Naive thymus-derived CD8-positive, alpha-beta T cell (primary cell): ENCODE results near the gene COL25A1. TPM values are rescaled to one million over a fixed set of nuclear protein-coding genes. Genes with fewer than 3 reads are reported as not detected.

Experiments used
- ATAC-seq, 2 donors: fragments of 150-1000 bp; cut with Tn5 transposase in 1 of 2; sonication (Bioruptor Pico), chemical (Tn5 transposase) in 1 of 2; 1 replicate in 1 of 2; 2 replicates in 1 of 2; pipeline ENCODE4 v1.10.0; 2021; ENCODE audit warnings: mild to moderate bottlenecking in 2 of 2, moderate library complexity in 2 of 2
- POLR2A ChIA-PET: fragments of 350-600 bp; sonication (Branson Sonifier 250); formaldehyde crosslinking; loops from one replicate; lab custom pipeline; 2021; ENCODE audit warnings: antibody characterized with exemption; lab: Charles Lee
- DNase-seq, 10 donors: peaks; one replicate each; pipeline versions ENCODE4 v3.0.0 to v3.0.0-alpha.2; 2020 to 2022
- H3K27ac Mint-ChIP-seq, 10 donors: one replicate each; pipeline ENCODE4 v1.8.0; 2020 to 2022; ENCODE audit warnings: mild to moderate bottlenecking in 10 of 10, mixed read lengths in 10 of 10, moderate library complexity in 4 of 10, inconsistent platforms in 1 of 10
- H3K27me3 Mint-ChIP-seq, 5 donors: one replicate each; pipeline ENCODE4 v1.8.0; 2021 to 2022; ENCODE audit warnings: mixed read lengths in 5 of 5
- H3K36me3 Mint-ChIP-seq, 3 donors: one replicate each; pipeline ENCODE4 v1.8.0; 2020 to 2022; ENCODE audit warnings: mixed read lengths in 3 of 3, mild to moderate bottlenecking in 2 of 3, inconsistent platforms in 1 of 3
- H3K4me1 Mint-ChIP-seq, 4 donors: one replicate each; pipeline ENCODE4 v1.8.0; 2021 to 2022; ENCODE audit warnings: mixed read lengths in 4 of 4
- H3K4me3 Mint-ChIP-seq, 10 donors: one replicate each; pipeline ENCODE4 v1.8.0; 2020 to 2022; ENCODE audit warnings: mild to moderate bottlenecking in 10 of 10, mixed read lengths in 10 of 10, moderate library complexity in 6 of 10, inconsistent platforms in 1 of 10
- H3K9me3 Mint-ChIP-seq, 9 donors: one replicate each; pipeline ENCODE4 v1.8.0; 2020 to 2022; ENCODE audit warnings: mixed read lengths in 9 of 9, mild to moderate bottlenecking in 3 of 9, inconsistent platforms in 1 of 9, moderate library complexity in 1 of 9
- polyA plus RNA-seq, 3 donors: library from polyadenylated mRNA; unstranded; fragments of 300-500 nt; fragmentation: Illumina TruSeq; gene quantifications; one replicate each; pipeline ENCODE4 v1.2.3, GENCODE V29; 2021
- total RNA-seq, 8 experiments: library from RNA in 2 of 8; stranded (reverse) in 2 of 8; gene quantifications; one replicate each; pipeline ENCODE4 v1.2.3 and lab custom pipeline; 2021 to 2026

Gene COL25A1
- total and polyA plus RNA-seq, 5 experiments from 2014 or later: 0.10 to 1.2 TPM; not detected in 3

- Mint-ChIP-seq H3K27ac (peak overlapping the region in 1 of 10 donors; percentile 11), H3K9me3 (peaks cover 0 to 32% (median 15%) of the 10 kb centered on the region in 9 donors), H3K27me3 (peaks cover 7 to 26% (median 13%) of the 10 kb centered on the region in 5 donors), H3K4me1 (no peaks in the 10 kb centered on the region), H3K4me3 (no peak overlapping the region), H3K36me3 (peaks cover 0 to 23% (median 9%) of the 10 kb centered on the region in 3 donors)
- POLR2A ChIA-PET: no interaction called here
- ATAC-seq: no peak
- no peak for DNase-seq
Observed at GRCh38 chr4:109313168-109314133, 11.0 kb upstream of the COL25A1 start.

- peaks cover 9 to 52% (median 38%) of the 10 kb centered on the region in 5 donors for H3K27me3 Mint-ChIP-seq
- no peaks in the 10 kb centered on the region for H3K9me3 Mint-ChIP-seq
- POLR2A ChIA-PET: no interaction called here
- H3K27ac Mint-ChIP-seq: peak overlapping the region in 4 of 10 donors; percentile 0 to 77 (median 38)
- ATAC-seq (peak; percentile 40 to 41), DNase-seq (peak in 1 of 10 donors; percentile 19)
- H3K4me3 Mint-ChIP-seq: peak overlapping the region; percentile 78 to 93 (median 86)
- H3K4me1 Mint-ChIP-seq: peaks cover 18 to 28% (median 21%) of the 10 kb centered on the region in 4 donors
- peaks cover 0 to 2% (median 0%) of the 10 kb centered on the region in 3 donors for H3K36me3 Mint-ChIP-seq
Observed at GRCh38 chr4:109303140-109303496, 660 bp upstream of the COL25A1 start.

GRCh38 chr4:109301651-109302360 lies 652 bp downstream of the COL25A1 start:
- DNase-seq (peak in 1 of 10 donors; percentile 3), ATAC-seq (no peak)
- peaks cover 18 to 28% (median 21%) of the 10 kb centered on the region in 4 donors for H3K4me1 Mint-ChIP-seq
- peak overlapping the region; percentile 78 to 93 (median 86) for H3K4me3 Mint-ChIP-seq
- POLR2A ChIA-PET: no interaction called here
- peaks cover 0 to 2% (median 0%) of the 10 kb centered on the region in 3 donors for H3K36me3 Mint-ChIP-seq
- peak overlapping the region in 2 of 10 donors; percentile 22 to 57 for H3K27ac Mint-ChIP-seq
- H3K27me3 Mint-ChIP-seq: peaks cover 13 to 58% (median 36%) of the 10 kb centered on the region in 5 donors
- H3K9me3 Mint-ChIP-seq: no peaks in the 10 kb centered on the region

GRCh38 chr4:109298279-109299010 lies 4.0 kb downstream of the COL25A1 start:
- no peak overlapping the region for H3K4me3 Mint-ChIP-seq
- ATAC-seq (no peak), DNase-seq (no peak)
- H3K36me3 Mint-ChIP-seq: peaks cover 0 to 2% (median 0%) of the 10 kb centered on the region in 3 donors
- H3K4me1 Mint-ChIP-seq: peaks cover 15 to 27% (median 18%) of the 10 kb centered on the region in 4 donors
- POLR2A ChIA-PET: no interaction called here
- no peaks in the 10 kb centered on the region for H3K9me3 Mint-ChIP-seq
- H3K27ac Mint-ChIP-seq: peak overlapping the region in 1 of 10 donors; percentile 31
- peaks cover 26 to 74% (median 54%) of the 10 kb centered on the region in 5 donors for H3K27me3 Mint-ChIP-seq

GRCh38 chr4:109296527-109296926 lies 5.9 kb downstream of the COL25A1 start:
- Mint-ChIP-seq H3K4me3 (no peak overlapping the region), H3K36me3 (no peaks in the 10 kb centered on the region), H3K27me3 (peaks cover 23 to 69% (median 47%) of the 10 kb centered on the region in 5 donors), H3K27ac (no peak overlapping the region), H3K4me1 (peaks cover 5 to 9% (median 8%) of the 10 kb centered on the region in 4 donors), H3K9me3 (no peaks in the 10 kb centered on the region)
- POLR2A ChIA-PET: no interaction called here
- ATAC-seq (no peak), DNase-seq (no peak)

GRCh38 chr4:109295081-109295480 lies 7.4 kb downstream of the COL25A1 start:
- ATAC-seq: no peak
- Mint-ChIP-seq H3K36me3 (no peaks in the 10 kb centered on the region), H3K9me3 (no peaks in the 10 kb centered on the region), H3K4me3 (no peak overlapping the region), H3K4me1 (peaks cover 0 to 1% (median 0%) of the 10 kb centered on the region in 4 donors), H3K27ac (no peak overlapping the region), H3K27me3 (peaks cover 19 to 55% (median 35%) of the 10 kb centered on the region in 5 donors)
- POLR2A ChIA-PET: no interaction called here
- DNase-seq: no peak

GRCh38 chr4:109294468-109295020 lies 7.9 kb downstream of the COL25A1 start:
- H3K27me3 Mint-ChIP-seq: peaks cover 19 to 50% (median 30%) of the 10 kb centered on the region in 5 donors
- POLR2A ChIA-PET: no interaction called here

GRCh38 chr4:109294006-109294405 lies 8.5 kb downstream of the COL25A1 start:
- H3K27me3 Mint-ChIP-seq: peaks cover 19 to 48% (median 29%) of the 10 kb centered on the region in 5 donors
- ATAC-seq (peak in 1 of 2 donors; percentile 59), DNase-seq (no peak)
- H3K27ac Mint-ChIP-seq: no peak overlapping the region
- H3K4me1 Mint-ChIP-seq: peaks cover 0 to 1% (median 0%) of the 10 kb centered on the region in 4 donors
- no peak overlapping the region for H3K4me3 Mint-ChIP-seq
- no peaks in the 10 kb centered on the region for H3K9me3 Mint-ChIP-seq
- no peaks in the 10 kb centered on the region for H3K36me3 Mint-ChIP-seq
- POLR2A ChIA-PET: no interaction called here

More at GRCh38 chr4:109294468-109295020, 7.9 kb downstream of the COL25A1 start:
- no peaks in the 10 kb centered on the region for H3K9me3 Mint-ChIP-seq
- no peak overlapping the region for H3K27ac Mint-ChIP-seq
- ATAC-seq (no peak), DNase-seq (no peak)
- no peak overlapping the region for H3K4me3 Mint-ChIP-seq
- no peaks in the 10 kb centered on the region for H3K36me3 Mint-ChIP-seq
- H3K4me1 Mint-ChIP-seq: peaks cover 0 to 1% (median 0%) of the 10 kb centered on the region in 4 donors

GRCh38 chr4:109291707-109292238 lies 10.7 kb downstream of the COL25A1 start:
- Mint-ChIP-seq H3K4me3 (no peak overlapping the region), H3K27me3 (peaks cover 14 to 34% (median 23%) of the 10 kb centered on the region in 5 donors), H3K36me3 (no peaks in the 10 kb centered on the region), H3K4me1 (peaks cover 0 to 1% (median 0%) of the 10 kb centered on the region in 4 donors), H3K27ac (no peak overlapping the region), H3K9me3 (no peaks in the 10 kb centered on the region)
- no peak for DNase-seq
- no peak for ATAC-seq
- POLR2A ChIA-PET: no interaction called here

- H3K4me1 Mint-ChIP-seq: peaks cover 0 to 1% (median 0%) of the 10 kb centered on the region in 4 donors
- H3K4me3 Mint-ChIP-seq: no peak overlapping the region
- H3K9me3 Mint-ChIP-seq: no peaks in the 10 kb centered on the region
- POLR2A ChIA-PET: no interaction called here
- H3K36me3 Mint-ChIP-seq: no peaks in the 10 kb centered on the region
- H3K27ac Mint-ChIP-seq: no peak overlapping the region
- DNase-seq (no peak), ATAC-seq (no peak)
- H3K27me3 Mint-ChIP-seq: peaks cover 10 to 34% (median 14%) of the 10 kb centered on the region in 5 donors
Observed at GRCh38 chr4:109290918-109291317, 11.5 kb downstream of the COL25A1 start.

GRCh38 chr4:109278594-109279031 lies 23.8 kb downstream of the COL25A1 start:
- no peaks in the 10 kb centered on the region for H3K4me1 Mint-ChIP-seq
- no peaks in the 10 kb centered on the region for H3K9me3 Mint-ChIP-seq
- peaks cover 4 to 13% (median 7%) of the 10 kb centered on the region in 5 donors for H3K27me3 Mint-ChIP-seq
- H3K36me3 Mint-ChIP-seq: no peaks in the 10 kb centered on the region
- DNase-seq (no peak), ATAC-seq (no peak)
- no peak overlapping the region for H3K27ac Mint-ChIP-seq
- H3K4me3 Mint-ChIP-seq: no peak overlapping the region
- POLR2A ChIA-PET: no interaction called here
